NT2/D1 (cell line): ENCODE results near the gene PAPOLB.

Experiments
- SUZ12 ChIP-seq: IDR thresholded peaks from 2 replicates; pipeline ENCODE4 v1.6.1; 2011; ENCODE audit not compliant: insufficient read length, insufficient read depth; ENCODE audit errors: extremely low read depth
- YY1 ChIP-seq: IDR thresholded peaks from 2 replicates; pipeline ENCODE4 v1.6.1; 2011; ENCODE audit not compliant: insufficient read length, insufficient read depth
- ZNF274 ChIP-seq: IDR thresholded peaks from 2 replicates; pipeline ENCODE4 v1.6.1; 2011; ENCODE audit warnings: mild to moderate bottlenecking, low read depth, low read length

- TF ChIP-seq YY1, result no peak
- no peak for TF ChIP-seq ZNF274
- no peak for TF ChIP-seq SUZ12
These were observed 16.1 kb downstream of the PAPOLB start for GRCh38 chr7:4845740-4846142.
